ENCODE results near the gene MARVELD2.
A peak's percentile ranks its signal among the peaks of the same experiment; 100 is the strongest.
"Not testable (repeated sequence)": the region's sequence is repeated elsewhere in the genome, so short reads cannot be mapped to it uniquely, and the experiment has no call there.

The MARVELD2 gene

GRCh38 chr5:69472535-69473143 lies 57.7 kb downstream of the MARVELD2 start:
- H3K36me3 ChIP-seq (ENCODE audit: insufficient read depth, low read length); H3K79me2 ChIP-seq (ENCODE audit: control insufficient read depth, insufficient read depth, low read length, unreplicated experiment); H3K27ac ChIP-seq (ENCODE audit: low read depth, low read length); H2AFZ ChIP-seq (ENCODE audit: low read length, unreplicated experiment); H3K4me3 ChIP-seq (ENCODE audit: low read depth, low read length); H3K27me3 ChIP-seq (ENCODE audit: insufficient read depth, low read length); H3K4me1 ChIP-seq (ENCODE audit: control insufficient read depth, insufficient read depth, low read length, unreplicated experiment): not testable (repeated sequence)

- Histone ChIP-seq H3K27me3 (ENCODE audit: insufficient read depth, low read length) (no peaks in the 10 kb centered on the region), H3K36me3 (ENCODE audit: insufficient read depth, low read length) (no peaks in the 10 kb centered on the region), H3K4me1 (ENCODE audit: control insufficient read depth, insufficient read depth, low read length, unreplicated experiment) (peaks cover 6% of the 10 kb centered on the region), H3K79me2 (ENCODE audit: control insufficient read depth, insufficient read depth, low read length, unreplicated experiment) (no peaks in the 10 kb centered on the region), H3K4me3 (ENCODE audit: low read depth, low read length) (no peak overlapping the region), H3K27ac (ENCODE audit: low read depth, low read length) (no peak overlapping the region), H2AFZ (ENCODE audit: low read length, unreplicated experiment) (peak overlapping the region; percentile 73)
Measured at GRCh38 chr5:69477170-69477569, 62.3 kb downstream of the MARVELD2 start.

DNA sequence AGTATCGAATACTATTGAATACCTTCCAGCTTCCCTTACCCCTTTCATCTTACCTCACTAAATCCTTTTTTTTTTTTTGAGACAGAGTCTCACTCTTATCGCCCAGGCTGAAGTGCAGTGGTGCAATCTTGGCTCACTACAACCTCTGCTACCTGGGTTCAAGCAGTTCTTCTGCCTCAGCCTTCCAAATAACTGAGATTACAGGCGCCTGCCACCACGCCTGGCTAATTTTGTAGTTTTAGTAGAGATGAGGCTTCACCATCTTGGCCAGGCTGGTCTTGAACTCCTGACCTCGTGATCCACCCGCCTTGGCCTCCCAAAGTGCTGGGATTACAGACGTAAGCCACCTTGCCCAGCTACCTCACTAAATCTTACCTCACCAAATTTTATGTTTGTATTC lies 63.4 kb downstream of the MARVELD2 start:
- not testable (repeated sequence) for H2AFZ ChIP-seq (ENCODE audit: low read length, unreplicated experiment); H3K27ac ChIP-seq (ENCODE audit: low read depth, low read length); H3K79me2 ChIP-seq (ENCODE audit: control insufficient read depth, insufficient read depth, low read length, unreplicated experiment)

DNA sequence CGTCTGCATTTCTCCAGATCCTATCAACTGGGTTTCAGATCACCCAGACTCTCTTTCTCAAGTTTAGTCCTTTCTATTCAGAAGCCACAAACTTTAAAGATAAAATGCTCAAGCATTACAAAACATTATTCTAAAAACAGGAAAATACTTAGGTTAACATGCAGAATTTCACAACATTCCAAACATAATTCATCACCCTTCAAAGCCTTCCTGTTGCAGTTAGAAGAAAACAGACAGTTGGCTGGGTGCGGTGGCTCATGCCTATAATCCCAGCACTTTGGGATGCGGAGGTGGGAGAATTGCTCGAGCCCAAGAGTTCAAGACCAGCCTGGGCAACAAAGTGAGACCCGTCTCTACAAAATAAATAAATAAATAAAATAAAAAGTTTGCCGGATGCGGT lies 70.0 kb downstream of the MARVELD2 start:
- Histone ChIP-seq H3K79me2 (ENCODE audit: control insufficient read depth, insufficient read depth, low read length, unreplicated experiment) (no peaks in the 10 kb centered on the region), H3K4me1 (ENCODE audit: control insufficient read depth, insufficient read depth, low read length, unreplicated experiment) (peaks cover 7% of the 10 kb centered on the region), H3K27ac (ENCODE audit: low read depth, low read length) (peak overlapping the region; percentile 23; the same call in 1 of the 2 replicates), H2AFZ (ENCODE audit: low read length, unreplicated experiment) (no peak overlapping the region), H3K27me3 (ENCODE audit: insufficient read depth, low read length) (no peaks in the 10 kb centered on the region), H3K36me3 (ENCODE audit: insufficient read depth, low read length) (no peaks in the 10 kb centered on the region), H3K4me3 (ENCODE audit: low read depth, low read length) (no peak overlapping the region)

More for the DNA sequence above, 63.4 kb downstream of the MARVELD2 start:
- not testable (repeated sequence) for H3K36me3 ChIP-seq (ENCODE audit: insufficient read depth, low read length); H3K27me3 ChIP-seq (ENCODE audit: insufficient read depth, low read length); H3K4me3 ChIP-seq (ENCODE audit: low read depth, low read length); H3K4me1 ChIP-seq (ENCODE audit: control insufficient read depth, insufficient read depth, low read length, unreplicated experiment)

GRCh38 chr5:69485471-69485870 lies 70.6 kb downstream of the MARVELD2 start:
- Histone ChIP-seq H3K4me3 (ENCODE audit: low read depth, low read length) (no peak overlapping the region), H3K4me1 (ENCODE audit: control insufficient read depth, insufficient read depth, low read length, unreplicated experiment) (peaks cover 7% of the 10 kb centered on the region), H2AFZ (ENCODE audit: low read length, unreplicated experiment) (no peak overlapping the region), H3K36me3 (ENCODE audit: insufficient read depth, low read length) (no peaks in the 10 kb centered on the region), H3K79me2 (ENCODE audit: control insufficient read depth, insufficient read depth, low read length, unreplicated experiment) (no peaks in the 10 kb centered on the region), H3K27ac (ENCODE audit: low read depth, low read length) (no peak overlapping the region), H3K27me3 (ENCODE audit: insufficient read depth, low read length) (peaks cover 4% of the 10 kb centered on the region; the same call in 1 of the 2 replicates)

- H3K79me2 ChIP-seq (ENCODE audit: control insufficient read depth, insufficient read depth, low read length, unreplicated experiment), result no peaks in the 10 kb centered on the region
- H3K4me1 ChIP-seq (ENCODE audit: control insufficient read depth, insufficient read depth, low read length, unreplicated experiment), result peaks cover 10% of the 10 kb centered on the region
- no peak overlapping the region for H3K4me3 ChIP-seq (ENCODE audit: low read depth, low read length)
- H2AFZ ChIP-seq (ENCODE audit: low read length, unreplicated experiment), result no peak overlapping the region
- H3K27ac ChIP-seq (ENCODE audit: low read depth, low read length), result no peak overlapping the region
- peaks cover 40% of the 10 kb centered on the region for H3K27me3 ChIP-seq (ENCODE audit: insufficient read depth, low read length)
- no peaks in the 10 kb centered on the region for H3K36me3 ChIP-seq (ENCODE audit: insufficient read depth, low read length)
Measured at GRCh38 chr5:69489246-69489645, 74.3 kb downstream of the MARVELD2 start.

DNA sequence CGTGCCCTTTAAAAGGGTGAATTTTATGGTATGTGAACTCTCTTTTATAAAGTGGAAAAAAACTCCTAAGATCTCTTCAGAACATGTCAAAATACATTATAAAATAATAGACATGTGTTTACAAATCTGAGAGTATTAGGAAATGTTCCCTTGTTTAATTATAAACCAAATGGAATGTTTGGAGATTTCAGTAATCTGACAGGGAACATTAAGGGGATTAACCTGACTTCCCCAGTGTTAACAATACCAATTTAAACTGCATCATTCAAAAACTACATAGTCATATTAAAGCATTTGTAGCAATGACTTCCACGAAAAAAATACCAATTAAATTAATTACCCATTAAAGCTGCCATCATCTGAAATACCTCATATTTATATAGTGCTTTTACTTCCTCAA lies 76.1 kb downstream of the MARVELD2 start:
- Histone ChIP-seq H3K4me3 (ENCODE audit: low read depth, low read length) (no peak overlapping the region), H2AFZ (ENCODE audit: low read length, unreplicated experiment) (no peak overlapping the region), H3K27ac (ENCODE audit: low read depth, low read length) (no peak overlapping the region), H3K79me2 (ENCODE audit: control insufficient read depth, insufficient read depth, low read length, unreplicated experiment) (no peaks in the 10 kb centered on the region), H3K4me1 (ENCODE audit: control insufficient read depth, insufficient read depth, low read length, unreplicated experiment) (peaks cover 3% of the 10 kb centered on the region), H3K36me3 (ENCODE audit: insufficient read depth, low read length) (no peaks in the 10 kb centered on the region), H3K27me3 (ENCODE audit: insufficient read depth, low read length) (peaks cover 54% of the 10 kb centered on the region)

- H3K27me3 ChIP-seq (ENCODE audit: insufficient read depth, low read length), result peaks cover 54% of the 10 kb centered on the region
- peaks cover 3% of the 10 kb centered on the region for H3K4me1 ChIP-seq (ENCODE audit: control insufficient read depth, insufficient read depth, low read length, unreplicated experiment)
- H3K4me3 ChIP-seq (ENCODE audit: low read depth, low read length), result peak overlapping the region; percentile 81
- no peak overlapping the region for H3K27ac ChIP-seq (ENCODE audit: low read depth, low read length)
- H3K79me2 ChIP-seq (ENCODE audit: control insufficient read depth, insufficient read depth, low read length, unreplicated experiment), result no peaks in the 10 kb centered on the region
- no peaks in the 10 kb centered on the region for H3K36me3 ChIP-seq (ENCODE audit: insufficient read depth, low read length)
- H2AFZ ChIP-seq (ENCODE audit: low read length, unreplicated experiment), result peak overlapping the region; percentile 72
Measured at GRCh38 chr5:69491838-69492390, 77.0 kb downstream of the MARVELD2 start.

DNA sequence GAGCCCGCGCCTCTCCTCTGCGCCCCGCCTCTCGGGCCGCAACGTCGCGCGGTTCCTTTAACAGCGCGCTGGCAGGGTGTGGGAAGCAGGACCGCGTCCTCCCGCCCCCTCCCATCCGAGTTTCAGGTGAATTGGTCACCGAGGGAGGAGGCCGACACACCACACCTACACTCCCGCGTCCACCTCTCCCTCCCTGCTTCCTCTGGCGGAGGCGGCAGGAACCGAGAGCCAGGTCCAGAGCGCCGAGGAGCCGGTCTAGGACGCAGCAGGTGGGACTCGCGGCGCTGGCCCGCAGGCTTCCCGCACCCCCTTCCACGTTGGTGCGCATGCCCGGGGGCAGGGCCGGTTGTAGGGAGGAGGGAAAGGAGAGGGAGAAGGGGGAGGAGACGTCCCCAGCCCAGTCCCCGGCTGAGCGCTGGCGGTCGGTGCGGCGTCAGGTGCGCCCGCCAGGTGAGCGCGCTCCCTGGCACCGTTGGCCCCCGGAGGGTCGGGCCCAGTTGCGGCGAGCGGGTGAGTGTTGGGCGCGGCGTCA lies 77.5 kb downstream of the MARVELD2 start, which contains the start of gene OCLN:
Gene OCLN (plus strand): TSS at position 400 of the 532 bp plus-strand sequence. CDS start 11,455 bp downstream, outside the sequence.
- peak within 1 kb of the TSS; percentile 81 for H3K4me3 ChIP-seq (ENCODE audit: low read depth, low read length)
- peak within 1 kb of the TSS; percentile 72 for H2AFZ ChIP-seq (ENCODE audit: low read length, unreplicated experiment)
- H3K27ac ChIP-seq (ENCODE audit: low read depth, low read length), result no peak within 1 kb of the TSS
- H3K27me3 ChIP-seq (ENCODE audit: insufficient read depth, low read length), result peaks cover 54% of the 10 kb centered on the region
- H3K36me3 ChIP-seq (ENCODE audit: insufficient read depth, low read length), result no peaks in the 10 kb centered on the region
- peaks cover 3% of the 10 kb centered on the region for H3K4me1 ChIP-seq (ENCODE audit: control insufficient read depth, insufficient read depth, low read length, unreplicated experiment)
- no peaks in the 10 kb centered on the region for H3K79me2 ChIP-seq (ENCODE audit: control insufficient read depth, insufficient read depth, low read length, unreplicated experiment)

GRCh38 chr5:69492923-69493395 lies 78.0 kb downstream of the MARVELD2 start:
- Histone ChIP-seq H3K27me3 (ENCODE audit: insufficient read depth, low read length) (peaks cover 54% of the 10 kb centered on the region), H3K27ac (ENCODE audit: low read depth, low read length) (no peak overlapping the region), H3K36me3 (ENCODE audit: insufficient read depth, low read length) (no peaks in the 10 kb centered on the region), H2AFZ (ENCODE audit: low read length, unreplicated experiment) (peak overlapping the region; percentile 72), H3K4me3 (ENCODE audit: low read depth, low read length) (peak overlapping the region; percentile 81), H3K79me2 (ENCODE audit: control insufficient read depth, insufficient read depth, low read length, unreplicated experiment) (no peaks in the 10 kb centered on the region), H3K4me1 (ENCODE audit: control insufficient read depth, insufficient read depth, low read length, unreplicated experiment) (peaks cover 3% of the 10 kb centered on the region)
